ENCODE results near the gene HEBP1.
"Not testable (repeated sequence)": the region's sequence is repeated elsewhere in the genome, so short reads cannot be mapped to it uniquely, and the experiment has no call there.

Gene HEBP1, protein sequence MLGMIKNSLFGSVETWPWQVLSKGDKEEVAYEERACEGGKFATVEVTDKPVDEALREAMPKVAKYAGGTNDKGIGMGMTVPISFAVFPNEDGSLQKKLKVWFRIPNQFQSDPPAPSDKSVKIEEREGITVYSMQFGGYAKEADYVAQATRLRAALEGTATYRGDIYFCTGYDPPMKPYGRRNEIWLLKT

DNA sequence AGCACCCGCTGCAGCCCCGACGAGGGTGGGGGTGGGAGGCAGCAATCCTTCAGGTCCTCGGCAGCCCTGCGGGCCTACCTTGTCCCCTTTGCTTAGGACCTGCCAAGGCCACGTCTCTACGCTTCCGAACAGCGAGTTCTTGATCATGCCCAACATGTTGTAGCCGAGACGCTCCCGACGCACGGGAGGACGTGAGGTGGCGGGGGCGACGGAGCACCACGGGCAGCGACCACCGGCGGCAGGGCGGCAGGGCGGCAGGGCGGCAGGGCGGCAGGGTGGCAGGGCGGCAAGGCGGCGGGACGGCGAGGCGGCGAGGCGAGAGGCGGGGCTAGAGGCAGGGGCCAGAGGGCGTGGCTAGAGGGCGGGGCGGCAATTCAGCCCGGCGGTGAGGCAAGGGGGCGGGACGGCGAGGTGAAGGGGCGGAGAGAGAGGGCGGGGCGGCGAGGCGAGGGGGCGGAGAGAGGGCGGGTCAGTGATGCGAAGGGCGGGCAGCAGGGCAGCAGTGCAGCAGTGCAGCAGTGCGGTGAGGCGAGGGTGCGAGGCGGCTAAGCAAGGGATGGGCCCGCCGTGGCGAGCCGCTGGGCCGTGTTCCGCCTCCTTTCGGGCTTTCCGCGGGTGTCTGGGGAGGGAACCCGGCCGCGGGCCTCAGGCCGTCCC, at the start of gene HEBP1:
TSS of gene HEBP1 (minus strand) at position 307 of the 657 bp plus-strand sequence. CDS start at position 156, 151 bp downstream.
- peak; percentile 95 for DNase-seq (ENCODE audit: low spot score)

DNA sequence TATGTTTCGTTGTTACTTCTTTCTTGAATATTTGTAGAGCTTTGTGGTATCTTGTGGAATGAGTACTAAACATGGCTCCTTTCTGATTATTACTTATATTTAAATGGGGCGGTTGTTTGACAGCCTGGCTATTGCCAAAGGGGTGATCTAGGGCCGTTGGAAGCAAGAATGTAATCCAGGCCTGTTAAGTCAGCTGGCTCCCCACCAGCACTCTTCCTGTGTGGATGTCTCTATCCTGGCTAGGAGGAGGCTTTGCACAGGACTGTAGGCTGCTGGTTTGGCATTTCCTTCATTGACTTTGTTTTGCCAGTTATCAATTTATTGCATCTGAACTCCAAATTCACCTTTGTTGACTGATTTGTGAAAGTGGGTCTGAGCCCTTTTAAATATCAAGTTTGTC, 49.8 kb upstream of the HEBP1 start:
- no peak for DNase-seq (ENCODE audit: low spot score)

DNA sequence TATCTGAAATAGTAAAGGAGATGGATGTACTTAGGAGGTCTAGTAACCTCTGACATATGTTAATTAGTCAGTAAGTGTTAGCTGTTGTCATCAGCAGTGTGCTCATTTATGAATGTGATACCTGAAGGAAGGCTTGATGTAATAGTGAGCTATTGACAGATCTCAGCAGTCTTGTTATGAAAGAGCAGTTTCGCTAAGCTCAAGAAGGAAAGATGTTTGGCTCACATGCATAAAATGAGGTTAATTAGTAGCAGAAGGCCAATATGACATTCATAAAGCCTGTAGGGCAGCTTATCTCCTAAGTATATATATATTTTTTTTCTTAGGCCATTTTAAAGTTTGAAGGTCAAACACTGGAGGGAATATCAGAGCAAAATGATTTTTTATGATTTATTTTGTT, 46.9 kb upstream of the HEBP1 start:
- DNase-seq (ENCODE audit: low spot score), result no peak

DNA sequence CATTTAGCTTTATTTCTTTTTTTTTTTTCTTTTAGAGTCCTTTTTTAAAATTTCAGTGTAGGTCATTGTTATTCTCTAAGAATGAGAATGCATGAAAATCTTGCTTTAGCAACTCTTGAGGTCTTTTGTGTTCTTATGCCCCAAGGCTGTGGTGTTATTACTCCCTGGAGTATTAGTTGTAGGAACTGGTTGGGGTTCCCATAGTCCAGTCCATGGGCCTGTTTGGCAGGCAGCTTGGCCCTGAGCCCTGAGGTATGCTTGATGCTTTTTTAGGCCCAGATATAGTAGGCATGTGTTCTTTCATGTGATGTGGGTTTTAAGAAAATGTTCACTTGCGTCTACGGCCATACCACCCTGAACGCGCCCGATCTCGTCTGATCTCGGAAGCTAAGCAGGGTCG, 45.8 kb upstream of the HEBP1 start:
- no peak for DNase-seq (ENCODE audit: low spot score)

DNA sequence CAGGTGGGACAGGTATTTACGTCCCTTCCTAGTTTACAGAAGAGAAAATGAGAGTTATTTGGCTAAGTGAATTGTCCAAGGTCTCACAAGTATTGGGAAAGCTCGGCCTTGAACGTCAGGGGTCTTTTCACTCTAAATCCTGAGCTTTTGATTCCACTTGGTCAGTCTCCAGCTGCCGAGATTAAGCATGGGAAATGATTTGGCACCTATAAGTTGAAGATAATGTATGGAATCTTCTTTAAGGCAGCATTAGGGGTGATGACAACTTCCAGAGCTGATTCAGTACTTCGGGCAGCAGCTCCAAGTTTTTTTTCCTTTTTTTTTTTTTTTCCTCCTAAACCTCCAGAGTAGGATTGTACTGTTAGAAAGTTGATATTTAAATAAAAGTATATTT, 44.8 kb upstream of the HEBP1 start:
- DNase-seq (ENCODE audit: low spot score), result no peak

DNA sequence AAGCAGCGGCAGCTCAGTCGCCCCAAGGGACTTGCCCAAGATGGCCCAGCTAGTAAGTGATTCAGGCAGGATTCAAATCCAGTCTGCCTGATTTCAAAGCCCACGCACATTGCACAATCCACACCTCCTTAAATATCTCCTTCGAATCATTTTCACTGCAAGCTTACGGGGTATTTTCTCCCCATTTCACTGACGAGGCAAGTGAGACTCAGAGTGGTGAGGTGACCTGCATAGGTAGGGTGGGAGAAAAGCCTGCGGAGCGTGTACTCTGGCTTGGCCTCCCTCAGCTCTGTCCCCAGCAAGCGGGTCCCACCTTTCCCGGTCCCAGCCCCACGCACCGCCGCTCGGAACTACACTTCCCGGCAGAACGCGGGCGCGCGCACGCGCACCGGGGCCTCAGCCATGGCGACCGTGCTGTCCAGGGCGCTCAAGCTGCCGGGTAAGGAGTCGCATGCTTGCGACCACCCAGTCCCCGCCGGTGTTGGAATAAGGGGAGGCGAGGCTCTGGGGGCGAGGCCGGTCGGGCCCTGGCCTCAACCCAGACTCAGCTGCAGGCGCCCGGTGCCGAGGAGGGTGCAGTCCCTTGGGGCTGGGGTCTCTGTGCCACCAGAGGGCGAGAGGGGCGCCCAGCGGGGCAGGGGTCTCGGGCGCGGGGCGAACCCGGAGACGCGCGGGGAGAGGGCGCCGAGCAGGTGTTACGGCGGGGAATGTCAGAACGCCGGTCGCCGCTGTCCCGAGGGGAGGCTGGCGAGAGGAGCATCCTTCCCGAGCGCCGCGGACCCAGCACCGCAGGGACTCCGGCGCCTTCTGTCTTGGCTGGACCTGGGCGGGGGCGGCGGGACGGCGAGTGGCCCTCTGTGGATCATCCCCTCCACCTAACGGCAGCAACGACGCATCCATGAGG, 44.2 kb upstream of the HEBP1 start, which contains the start of gene FAM234B:
TSS of gene FAM234B (plus strand) at position 380 of the 904 bp plus-strand sequence. CDS start at position 403, 23 bp downstream.
- DNase-seq (ENCODE audit: low spot score), result peak; percentile 66

DNA sequence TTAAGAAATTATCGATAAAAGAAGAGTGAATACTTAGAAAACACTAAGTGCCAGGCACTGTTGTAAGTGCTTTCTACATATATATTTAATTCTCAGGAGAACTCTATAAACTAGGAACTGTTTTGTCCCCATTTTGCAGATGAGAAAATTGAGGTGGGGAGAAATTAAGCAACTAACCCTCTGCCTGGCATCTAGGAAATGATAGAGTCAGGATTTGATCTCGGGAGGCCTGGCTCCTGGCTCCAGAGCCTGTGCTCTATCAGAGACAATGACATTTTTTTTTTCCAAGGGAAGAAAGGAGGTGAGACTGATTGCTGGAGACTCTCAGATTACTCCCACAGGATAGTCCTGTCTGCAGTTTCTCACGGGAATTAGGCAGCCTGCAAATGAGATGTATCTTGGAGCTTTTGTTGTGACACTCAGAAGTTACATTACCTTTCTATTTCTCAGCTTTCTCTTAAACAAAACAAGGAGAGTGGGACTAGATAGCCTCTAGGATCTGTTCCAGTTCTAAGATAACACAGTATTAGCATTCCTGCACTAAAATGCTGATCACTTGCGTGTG, 42.7 kb upstream of the HEBP1 start:
- no peak for DNase-seq (ENCODE audit: low spot score)

DNA sequence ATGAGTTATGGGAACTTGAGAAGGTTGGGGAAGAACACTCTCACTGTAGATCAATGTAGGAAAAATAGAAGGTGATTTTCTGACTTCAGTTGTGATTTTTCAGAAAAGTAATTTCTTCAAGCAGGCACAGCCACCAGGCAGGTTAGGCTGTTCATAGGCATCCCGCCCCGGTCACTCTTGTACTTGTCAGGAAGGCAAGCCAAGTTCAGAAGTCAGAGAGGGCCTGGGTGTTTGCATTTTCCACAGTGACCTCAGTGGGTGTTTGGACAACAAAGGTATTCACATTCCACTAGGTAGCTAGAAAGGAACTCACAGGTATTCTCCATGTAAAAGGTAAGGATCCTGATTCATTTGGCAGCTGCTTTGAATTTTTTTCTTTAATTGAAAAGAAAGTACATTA, 41.2 kb upstream of the HEBP1 start:
- no peak for DNase-seq (ENCODE audit: low spot score)

DNA sequence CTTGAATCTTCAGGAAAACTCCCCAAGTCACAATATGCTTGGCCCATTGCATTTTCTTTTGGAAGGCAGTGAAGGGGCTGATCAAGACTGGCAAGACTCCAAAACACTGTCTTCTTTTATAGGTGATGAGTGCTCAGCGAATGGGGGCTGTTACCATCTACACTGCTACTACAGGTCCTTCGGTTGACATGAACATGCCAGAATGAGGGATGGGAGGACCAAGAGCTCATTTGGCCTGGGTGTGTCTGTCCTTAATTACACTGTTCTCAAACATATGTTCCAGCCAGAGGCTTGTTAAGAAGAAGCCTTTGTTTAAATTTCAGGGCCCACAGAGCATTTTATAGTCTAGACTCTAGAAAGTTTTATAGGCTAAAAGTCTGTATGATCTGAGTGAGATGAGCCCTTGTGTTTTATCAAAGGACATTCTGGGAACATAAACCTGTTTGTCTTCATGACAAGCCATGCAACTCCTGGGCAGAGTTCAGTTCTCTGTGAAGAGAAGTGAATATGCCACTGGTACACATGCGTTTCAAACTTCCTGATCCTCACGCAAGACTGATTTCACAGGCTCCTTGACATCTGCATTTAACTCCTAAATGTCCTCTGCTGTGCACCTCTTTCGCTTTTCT, 39.4 kb upstream of the HEBP1 start:
- DNase-seq (ENCODE audit: low spot score), result no peak

DNA sequence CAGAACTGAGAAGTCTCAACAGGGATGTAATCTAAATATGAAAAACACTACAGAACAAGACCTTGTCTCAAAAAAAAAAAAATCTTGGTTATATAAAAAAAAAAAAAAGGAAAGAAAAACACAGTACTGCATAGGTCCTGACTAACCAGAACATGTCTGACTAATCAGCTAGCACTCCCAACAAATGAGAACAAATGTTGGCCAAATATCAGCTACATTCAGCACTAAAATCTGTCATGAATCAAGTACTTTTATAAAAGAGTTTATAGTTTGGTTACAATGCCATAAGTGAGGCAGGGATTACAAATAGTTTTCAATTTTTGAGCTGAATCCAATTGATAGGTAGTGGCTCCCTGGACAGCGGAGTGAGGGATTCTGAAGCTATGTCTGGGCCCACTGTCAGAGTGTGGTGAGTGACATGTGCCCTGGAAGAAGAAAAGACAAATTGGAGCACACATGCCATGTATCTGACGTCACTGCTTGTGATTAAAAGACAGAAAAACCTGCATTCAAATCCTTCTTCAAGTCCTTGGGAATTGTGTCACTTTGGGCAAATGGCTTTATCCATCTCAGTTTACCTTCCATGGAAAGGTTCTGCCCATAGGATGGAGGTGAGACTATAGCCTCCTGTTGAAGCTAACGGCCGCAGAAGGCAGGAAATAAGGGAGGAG, 38.6 kb upstream of the HEBP1 start:
- DNase-seq (ENCODE audit: low spot score), result no peak

DNA sequence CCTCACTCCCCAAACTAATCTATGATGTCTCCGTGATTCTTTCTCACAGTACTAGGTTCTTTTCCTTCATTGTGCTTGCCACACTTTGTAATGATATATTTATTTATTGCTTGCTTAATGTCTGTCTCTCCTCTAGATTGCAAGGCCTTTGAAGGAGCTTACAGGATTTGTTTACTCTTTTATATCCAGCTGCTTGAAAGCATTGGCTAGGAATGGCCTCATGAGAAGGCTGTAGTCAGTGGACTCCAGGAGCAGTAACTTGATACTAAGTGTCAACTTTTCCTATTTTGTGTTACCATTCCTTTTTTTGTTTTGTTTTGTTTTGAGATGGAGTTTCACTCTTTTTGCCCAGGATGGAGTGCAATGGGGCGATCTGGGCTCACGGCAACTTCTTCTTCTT, 36.8 kb upstream of the HEBP1 start:
- no peak for DNase-seq (ENCODE audit: low spot score)

DNA sequence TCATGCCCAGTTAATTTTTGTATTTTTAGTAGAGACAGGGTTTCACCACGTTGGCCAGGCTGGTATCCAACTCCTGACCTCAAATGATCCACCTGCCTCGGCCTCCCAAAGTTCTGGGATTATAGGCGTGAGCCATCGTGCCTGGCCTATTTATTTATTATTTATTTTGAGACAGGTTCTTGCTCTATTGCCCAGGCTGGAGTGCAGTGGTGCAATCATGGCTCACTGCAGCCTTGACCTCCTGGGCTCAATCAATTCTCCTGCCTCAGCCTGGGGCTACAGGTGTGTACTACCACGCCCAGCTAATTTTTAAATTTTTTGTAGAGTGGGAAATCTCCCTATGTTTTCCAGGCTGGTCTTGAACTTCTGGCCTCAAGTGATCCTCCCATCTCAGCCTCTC, 35.3 kb upstream of the HEBP1 start:
- DNase-seq (ENCODE audit: low spot score), result not testable (repeated sequence)

DNA sequence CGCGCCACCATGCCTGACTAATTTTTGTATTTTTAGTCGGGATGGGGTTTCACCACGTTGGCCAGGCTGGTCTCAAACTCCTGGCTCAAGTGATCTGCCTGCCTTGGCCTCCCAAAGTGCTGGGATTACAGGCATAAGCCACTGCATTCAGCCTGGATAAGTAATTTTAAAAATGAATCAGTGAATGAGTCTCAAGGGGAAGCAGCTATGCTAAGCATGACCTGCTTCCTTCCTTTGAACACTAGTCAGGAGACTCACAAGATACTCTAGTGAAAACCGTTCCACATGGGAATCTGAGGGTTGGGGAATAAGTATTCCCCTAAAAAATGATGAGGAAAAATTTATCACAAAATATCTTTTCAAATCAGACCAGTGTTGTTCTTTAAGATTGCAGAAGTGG, 33.4 kb upstream of the HEBP1 start:
- no peak for DNase-seq (ENCODE audit: low spot score)

DNA sequence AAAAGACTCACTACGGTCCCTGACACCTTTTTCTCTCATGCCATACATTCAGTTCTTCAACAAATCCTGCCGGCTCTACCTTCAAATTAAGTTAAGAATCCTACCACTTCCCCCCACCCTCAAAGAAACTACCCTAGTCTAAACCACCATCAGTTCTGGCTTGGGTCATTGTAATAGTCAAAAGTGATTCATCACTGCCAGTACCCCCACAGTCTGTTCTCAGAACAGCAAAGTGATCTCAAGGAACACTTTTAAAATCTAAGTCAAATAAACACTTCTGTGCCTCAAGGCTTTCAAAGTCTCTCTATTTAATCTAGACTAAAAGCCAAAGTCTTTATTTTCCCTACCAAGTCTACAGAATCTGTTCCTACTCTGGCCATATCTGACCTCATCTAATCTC, 32.1 kb upstream of the HEBP1 start:
- DNase-seq (ENCODE audit: low spot score), result no peak

DNA sequence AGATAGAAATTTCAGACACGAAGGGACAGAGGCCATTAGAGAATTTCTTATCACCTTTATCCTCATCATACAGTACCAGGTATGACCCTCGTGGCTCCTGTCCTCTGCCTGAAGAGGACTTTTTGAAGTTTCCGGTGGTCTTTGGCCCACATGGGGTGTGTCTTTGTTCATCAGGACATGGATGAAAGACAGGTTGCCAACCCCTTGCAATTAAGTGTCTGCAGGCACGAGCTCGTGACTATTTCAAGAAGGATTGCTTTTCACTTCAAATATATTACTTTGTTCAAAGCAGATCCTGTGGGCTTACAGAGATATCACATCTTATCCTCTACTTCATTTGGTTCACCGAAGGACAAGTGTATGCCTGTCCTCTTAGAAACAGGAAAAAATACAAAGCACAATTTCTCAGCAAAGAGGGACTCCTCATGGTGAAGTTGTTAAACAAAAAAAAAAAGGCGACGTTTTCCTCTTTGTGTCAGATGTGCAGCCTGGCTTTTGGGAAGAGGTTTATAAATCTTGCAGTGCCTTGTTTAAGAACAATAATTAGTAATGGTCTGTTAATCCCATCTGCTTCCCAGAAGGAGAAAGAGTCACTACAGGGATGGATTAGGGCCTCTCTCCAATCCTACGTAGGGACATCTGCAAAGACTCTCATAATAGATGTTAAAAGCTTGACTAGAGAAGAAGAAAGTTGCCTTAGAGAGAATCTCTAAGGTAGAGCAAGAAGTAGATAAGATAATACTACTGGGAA, 30.7 kb upstream of the HEBP1 start:
- no peak for DNase-seq (ENCODE audit: low spot score)

DNA sequence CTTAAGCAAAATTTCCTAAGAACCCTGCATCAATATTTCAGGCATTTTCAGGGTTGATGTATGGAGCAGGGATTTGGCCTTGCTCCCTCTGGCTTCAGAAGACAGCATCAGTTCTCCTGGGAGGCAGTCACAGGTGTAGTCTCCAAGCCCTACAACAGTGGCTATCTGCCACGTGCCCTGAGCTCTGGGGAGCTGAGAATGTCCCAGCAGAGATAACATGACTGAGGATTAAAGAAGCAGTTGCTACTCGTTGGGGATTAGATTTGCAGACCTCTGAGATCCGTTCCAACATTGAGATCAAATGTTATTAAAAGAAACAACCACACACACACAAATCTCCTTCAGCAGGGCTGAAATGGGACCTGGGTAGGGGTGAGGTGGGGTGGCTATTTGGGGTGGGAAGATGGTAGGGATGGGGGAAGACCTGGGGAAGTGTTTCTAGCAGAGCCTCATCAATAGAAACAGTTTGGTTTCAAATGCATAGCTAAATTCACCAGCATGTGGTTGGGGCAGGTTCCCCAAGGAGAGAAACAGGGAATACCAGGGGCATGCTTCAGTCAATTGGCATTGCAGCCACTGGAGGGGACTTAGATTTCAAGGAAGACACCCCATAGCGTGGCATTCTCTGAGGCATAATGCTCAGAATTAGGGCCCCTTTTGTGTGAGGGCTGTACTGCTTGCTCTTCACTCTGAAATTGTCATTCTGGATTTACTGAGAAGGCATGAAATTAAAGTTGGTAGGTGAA, 28.9 kb upstream of the HEBP1 start:
- DNase-seq (ENCODE audit: low spot score), result no peak

DNA sequence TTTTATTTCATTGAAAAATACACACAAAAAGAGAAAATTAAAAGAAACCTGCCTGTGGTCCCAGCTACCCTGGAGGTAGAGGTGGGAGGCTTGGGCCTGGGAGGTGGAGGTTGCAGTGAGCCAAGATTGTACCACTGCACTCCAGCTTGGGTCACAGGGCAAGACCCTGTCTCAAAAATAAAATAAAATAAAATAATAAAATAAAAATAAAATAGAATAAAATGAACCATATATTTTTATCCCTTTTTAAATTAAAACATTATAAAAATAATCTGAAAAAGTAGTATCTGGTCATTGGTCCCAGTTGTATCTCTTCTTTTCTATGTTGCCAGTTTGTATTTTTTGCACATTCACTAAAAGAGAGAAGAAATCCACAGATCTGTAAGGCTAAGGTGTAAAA, 27.4 kb upstream of the HEBP1 start:
- DNase-seq (ENCODE audit: low spot score), result no peak

DNA sequence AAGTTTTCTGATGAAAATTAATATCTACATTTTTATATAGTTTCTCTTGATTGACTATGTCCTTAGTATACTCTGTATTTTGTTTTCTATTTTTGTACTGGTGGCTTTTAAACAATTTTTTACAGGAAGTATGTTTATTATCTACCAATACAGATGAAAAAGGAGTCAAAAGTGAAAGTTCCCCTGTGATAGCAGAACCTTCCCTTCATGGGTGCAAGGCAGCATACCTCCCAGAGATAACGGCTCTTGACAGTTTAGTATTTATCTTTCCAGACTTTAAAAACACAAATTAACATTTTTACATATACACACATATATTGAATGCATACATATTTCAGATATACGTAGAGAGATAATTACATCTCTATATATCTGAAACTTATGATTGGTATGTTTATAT, 27.0 kb upstream of the HEBP1 start:
- no peak for DNase-seq (ENCODE audit: low spot score)

DNA sequence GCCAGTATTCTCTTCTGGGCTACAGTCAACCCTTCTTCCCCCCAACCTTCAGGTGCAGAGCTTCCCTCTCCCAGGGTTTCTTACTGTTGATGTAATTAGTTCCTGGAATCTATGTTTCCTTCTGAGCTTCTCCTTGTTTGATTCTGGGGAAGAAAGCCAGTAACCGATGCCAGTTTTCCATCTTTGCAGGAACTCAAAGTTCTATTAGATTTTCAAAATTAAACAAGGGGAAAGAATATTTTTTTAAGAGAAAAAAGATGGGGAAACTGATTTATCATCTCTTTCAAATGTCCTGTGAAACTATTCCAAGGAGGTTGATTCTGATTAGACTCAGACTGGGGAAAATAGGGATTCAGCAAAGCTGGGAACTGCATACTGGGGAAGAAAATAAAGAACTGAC, 26.2 kb upstream of the HEBP1 start:
- no peak for DNase-seq (ENCODE audit: low spot score)

DNA sequence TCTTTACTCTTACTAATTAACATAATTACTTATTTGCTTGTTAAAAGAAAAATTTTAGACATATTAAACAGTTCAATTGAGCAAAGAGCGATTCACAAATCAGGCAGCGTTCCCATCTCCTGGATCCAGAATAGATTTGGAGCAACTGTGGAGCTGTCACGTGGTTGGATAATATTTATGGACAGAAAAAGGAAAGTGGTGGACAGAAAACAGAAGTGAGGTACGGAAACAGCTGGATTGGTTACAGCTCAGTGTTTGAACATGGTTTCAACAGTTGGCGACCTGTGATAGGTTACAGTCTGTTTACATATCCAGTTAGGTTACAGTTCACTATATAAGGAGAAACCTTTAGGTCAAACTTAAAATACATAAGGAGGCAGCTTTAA, 24.5 kb upstream of the HEBP1 start:
- no peak for DNase-seq (ENCODE audit: low spot score)
